Esophagus muscularis mucosa (tissue), 4 donors: ENCODE results near the gene DDX19B.

Source experiments
- CTCF ChIP-seq, 3 experiments: fragments of 200-600 bp in 2 of 3; fragments of 450-650 bp in 1 of 3; sonication (generic) in 2 of 3; IDR thresholded peaks; one replicate each; pipeline ENCODE4 v1.5.1; 2017 to 2019; ENCODE audit warnings: antibody characterized with exemption in 3 of 3, mild to moderate bottlenecking in 2 of 3, moderate library complexity in 1 of 3
- EP300 ChIP-seq: sonication (generic); formaldehyde crosslinking; IDR thresholded peaks from one replicate; pipeline ENCODE4 v1.6.1; 2017; ENCODE audit warnings: antibody characterized with exemption
- POLR2A ChIP-seq: fragments of 450-650 bp; IDR thresholded peaks from one replicate; pipeline ENCODE4 v1.6.1; 2017; ENCODE audit warnings: antibody characterized with exemption, moderate library complexity, mild to moderate bottlenecking, low read depth
- POLR2AphosphoS5 ChIP-seq, 2 donors: sonication (generic); formaldehyde crosslinking; IDR thresholded peaks; one replicate each; pipeline ENCODE4 v1.6.1; 2017; ENCODE audit warnings: antibody characterized with exemption in 2 of 2

- TF ChIP-seq CTCF (IDR thresholded peaks at IDR 0.05) (no peak), POLR2A (no peak), EP300 (no peak), POLR2AphosphoS5 (IDR thresholded peaks at IDR 0.05) (no peak)
These were observed 50.0 kb downstream of the DDX19B start for GRCh38 chr16:70348991-70349390.
